NT2/D1 (cell line): ENCODE data around the gene JMJD4.

Source experiments
- DNase-seq: peaks from one replicate; pipeline ENCODE4 v3.0.0-alpha.2; 2011; ENCODE audit warnings: low read depth, low spot score
- H3K27me3 ChIP-seq: 2 replicates; pipeline ENCODE4 v1.6.0; 2011; ENCODE audit warnings: mild to moderate bottlenecking; ENCODE audit not compliant: insufficient read length, insufficient read depth
- H3K36me3 ChIP-seq: 2 replicates; pipeline ENCODE4 v1.6.1; 2011; ENCODE audit warnings: mild to moderate bottlenecking, low read length, mixed read lengths; ENCODE audit not compliant: insufficient read depth, insufficient read length
- H3K4me1 ChIP-seq: 2 replicates; pipeline ENCODE4 v1.5.1; 2011; ENCODE audit not compliant: insufficient read depth, insufficient read length
- H3K4me3 ChIP-seq: 2 replicates; pipeline ENCODE4 v1.5.1; 2011; ENCODE audit warnings: low read depth; ENCODE audit not compliant: insufficient read length
- H3K9ac ChIP-seq: 2 replicates; pipeline ENCODE4 v1.6.0; 2011; ENCODE audit warnings: low read depth; ENCODE audit not compliant: insufficient read length
- H3K9me3 ChIP-seq: 2 replicates; pipeline ENCODE4 v1.5.1; 2011; ENCODE audit warnings: mild to moderate bottlenecking, low read length; ENCODE audit not compliant: insufficient read depth
- SUZ12 ChIP-seq: IDR thresholded peaks from 2 replicates; pipeline ENCODE4 v1.6.1; 2011; ENCODE audit not compliant: insufficient read length, insufficient read depth; ENCODE audit errors: extremely low read depth
- YY1 ChIP-seq: IDR thresholded peaks from 2 replicates; pipeline ENCODE4 v1.6.1; 2011; ENCODE audit not compliant: insufficient read length, insufficient read depth
- ZNF274 ChIP-seq: IDR thresholded peaks from 2 replicates; pipeline ENCODE4 v1.6.1; 2011; ENCODE audit warnings: mild to moderate bottlenecking, low read depth, low read length

The JMJD4 gene

GRCh38 chr1:227697321-227697864, 37.7 kb downstream of the JMJD4 start:
- DNase-seq: no peak
- H3K4me3 ChIP-seq: no peak overlapping the region
- no peaks in the 10 kb centered on the region for H3K36me3 ChIP-seq
- H3K27me3 ChIP-seq: no peaks in the 10 kb centered on the region
- TF ChIP-seq SUZ12 (no peak), ZNF274 (peak; percentile 65), YY1 (no peak)
- no peaks in the 10 kb centered on the region for H3K4me1 ChIP-seq
- peaks cover 35% of the 10 kb centered on the region; the same call in 1 of the 2 replicates for H3K9me3 ChIP-seq
- H3K9ac ChIP-seq: no peak overlapping the region

DNA sequence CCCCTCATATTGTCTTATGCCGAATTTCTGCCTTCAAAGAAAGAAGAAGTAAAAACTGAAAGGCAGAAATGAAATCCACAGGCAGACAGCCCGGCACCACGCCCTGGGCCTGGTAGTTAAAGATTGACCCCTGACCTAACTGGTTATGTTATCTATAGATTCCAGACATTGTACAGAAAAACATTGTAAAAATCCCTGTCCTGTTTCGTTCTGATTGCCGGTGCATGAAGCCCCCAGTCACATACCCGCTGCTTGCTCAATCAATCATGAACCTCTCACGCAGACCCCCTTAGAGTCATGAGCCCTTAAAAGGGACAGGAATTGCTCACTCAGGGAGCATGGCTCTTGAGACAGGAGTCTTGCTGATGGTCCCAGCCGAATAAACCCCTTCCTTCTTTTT, 49.3 kb downstream of the JMJD4 start:
- no peak for DNase-seq
- TF ChIP-seq ZNF274 (no peak), YY1 (no peak), SUZ12 (no peak)
- no peaks in the 10 kb centered on the region for H3K4me1 ChIP-seq
- H3K4me3 ChIP-seq: no peak overlapping the region
- no peak overlapping the region for H3K9ac ChIP-seq
- H3K27me3 ChIP-seq: no peaks in the 10 kb centered on the region
- H3K9me3 ChIP-seq: 0 out of 2 replicates have a peak, but pooled peaks cover 7% of the 10 kb centered on the region
- no peaks in the 10 kb centered on the region for H3K36me3 ChIP-seq
